ENCODE measurements around the gene PPP1R37.

The PPP1R37 gene

GRCh38 chr19:45128806-45129205, 35.8 kb downstream of the PPP1R37 start:
- intact Hi-C loops (cut with DNase I), result no loop called here
- DNase-seq, result no peak

DNA sequence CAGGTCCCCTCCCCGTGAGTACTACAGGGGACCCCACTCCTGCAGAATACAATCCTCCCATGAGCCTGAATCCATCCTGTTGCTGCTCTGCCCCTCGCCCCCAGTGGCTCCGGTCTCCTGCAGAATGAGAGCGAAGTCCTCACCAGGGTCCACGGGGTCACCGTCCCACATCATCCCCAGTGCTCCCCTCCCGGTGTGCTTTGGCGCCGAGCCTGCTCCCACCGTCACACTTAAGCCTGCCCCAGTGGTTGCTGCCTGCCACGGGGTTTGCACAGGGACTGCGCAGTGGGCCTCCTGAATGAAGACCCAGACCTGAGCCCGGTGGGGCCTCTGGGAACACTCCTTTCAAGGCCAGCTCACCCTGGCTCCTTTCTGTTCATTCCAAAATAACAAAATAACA, 37.3 kb downstream of the PPP1R37 start:
- DNase-seq, result no peak
- intact Hi-C loops (cut with DNase I), result no loop called here

DNA sequence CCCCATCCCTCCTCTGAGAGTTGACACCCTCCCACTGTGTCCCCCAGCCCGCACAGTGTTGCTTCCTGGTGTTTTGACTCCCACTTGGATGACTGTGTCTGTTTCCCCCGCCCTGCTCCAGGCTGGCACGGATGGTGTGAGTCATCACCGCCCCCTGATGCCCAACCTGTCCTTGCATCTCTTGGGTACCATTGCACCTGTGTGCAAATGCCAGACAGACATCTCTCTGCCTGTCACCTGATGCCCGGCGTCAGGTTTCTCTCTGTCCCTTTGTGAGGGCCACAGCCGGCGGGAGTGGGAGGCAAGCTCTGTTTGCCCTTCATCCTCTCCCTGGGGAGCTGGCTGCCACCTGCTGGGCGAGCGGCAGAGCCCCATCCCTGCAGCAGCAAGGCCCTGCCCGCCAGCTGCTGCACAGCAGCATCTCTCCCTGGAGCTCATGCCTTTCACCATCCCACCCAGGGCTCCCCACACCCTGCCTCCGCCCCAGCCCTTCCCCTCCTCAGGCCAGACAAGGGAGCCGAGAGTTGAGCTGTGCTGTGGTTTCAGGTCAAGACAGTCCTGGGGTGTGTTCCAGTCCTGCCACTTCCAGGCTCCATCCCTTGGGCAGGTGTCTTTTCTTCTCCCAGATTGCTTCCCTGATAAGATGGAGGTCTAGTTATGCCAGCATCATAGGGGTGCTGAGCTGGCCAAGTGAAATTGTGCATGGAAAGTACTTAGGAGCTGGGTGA, 38.1 kb downstream of the PPP1R37 start:
- intact Hi-C loops (cut with DNase I), result no loop called here
- DNase-seq, result peak; percentile 30 to 96 (median 74)

- intact Hi-C loops (cut with DNase I), result no loop called here
- DNase-seq, result no peak
These were observed 40.7 kb downstream of the PPP1R37 start for GRCh38 chr19:45133661-45134060.

- peak in 1 of 10 donors; percentile 79 for DNase-seq
- intact Hi-C loops (cut with DNase I), result no loop called here
These were observed 42.4 kb downstream of the PPP1R37 start for GRCh38 chr19:45135176-45135885.

DNA sequence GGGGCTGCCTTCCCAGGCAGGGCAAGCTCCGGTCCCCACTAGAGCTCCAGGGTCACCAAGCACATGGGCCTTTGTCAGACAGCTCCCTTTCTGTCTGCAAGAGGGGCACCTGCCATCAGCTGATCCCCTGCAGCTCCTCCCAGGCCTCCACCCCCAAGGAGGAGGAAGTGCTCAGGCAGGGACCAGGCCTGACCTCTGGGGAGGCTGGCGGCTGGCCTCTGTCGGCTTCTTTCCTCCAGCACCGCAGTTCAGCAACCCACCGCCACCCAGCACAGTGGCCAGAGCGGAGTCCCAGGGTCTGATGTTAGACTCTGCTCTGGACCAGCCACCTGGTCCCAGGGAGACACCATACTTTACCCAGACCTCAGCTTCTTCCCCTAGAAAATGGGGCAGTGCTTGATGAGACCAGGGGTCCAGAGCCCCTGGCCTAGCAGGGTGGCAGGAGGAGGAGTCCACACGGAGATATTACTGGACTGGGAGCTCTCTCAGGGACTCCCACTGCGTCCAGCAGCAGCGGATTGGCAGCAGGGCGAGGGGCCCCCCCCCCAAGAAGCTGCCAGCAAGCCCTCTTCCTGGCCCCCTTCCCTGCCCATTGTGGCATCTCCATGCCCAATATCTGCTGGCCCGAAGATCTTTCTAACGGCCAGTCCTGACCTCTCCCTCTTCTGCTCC, 43.7 kb downstream of the PPP1R37 start:
- intact Hi-C loops (cut with DNase I), result no loop called here
- DNase-seq, result peak in 1 of 10 donors; percentile 77

GRCh38 chr19:45137179-45137761, 44.3 kb downstream of the PPP1R37 start:
- intact Hi-C loops (cut with DNase I), result no loop called here
- peak in 3 of 10 donors; percentile 31 to 91 (median 34) for DNase-seq

GRCh38 chr19:45138303-45138751, 45.3 kb downstream of the PPP1R37 start:
- intact Hi-C loops (cut with DNase I), result no loop called here
- peak in 1 of 10 donors; percentile 71 for DNase-seq

DNA sequence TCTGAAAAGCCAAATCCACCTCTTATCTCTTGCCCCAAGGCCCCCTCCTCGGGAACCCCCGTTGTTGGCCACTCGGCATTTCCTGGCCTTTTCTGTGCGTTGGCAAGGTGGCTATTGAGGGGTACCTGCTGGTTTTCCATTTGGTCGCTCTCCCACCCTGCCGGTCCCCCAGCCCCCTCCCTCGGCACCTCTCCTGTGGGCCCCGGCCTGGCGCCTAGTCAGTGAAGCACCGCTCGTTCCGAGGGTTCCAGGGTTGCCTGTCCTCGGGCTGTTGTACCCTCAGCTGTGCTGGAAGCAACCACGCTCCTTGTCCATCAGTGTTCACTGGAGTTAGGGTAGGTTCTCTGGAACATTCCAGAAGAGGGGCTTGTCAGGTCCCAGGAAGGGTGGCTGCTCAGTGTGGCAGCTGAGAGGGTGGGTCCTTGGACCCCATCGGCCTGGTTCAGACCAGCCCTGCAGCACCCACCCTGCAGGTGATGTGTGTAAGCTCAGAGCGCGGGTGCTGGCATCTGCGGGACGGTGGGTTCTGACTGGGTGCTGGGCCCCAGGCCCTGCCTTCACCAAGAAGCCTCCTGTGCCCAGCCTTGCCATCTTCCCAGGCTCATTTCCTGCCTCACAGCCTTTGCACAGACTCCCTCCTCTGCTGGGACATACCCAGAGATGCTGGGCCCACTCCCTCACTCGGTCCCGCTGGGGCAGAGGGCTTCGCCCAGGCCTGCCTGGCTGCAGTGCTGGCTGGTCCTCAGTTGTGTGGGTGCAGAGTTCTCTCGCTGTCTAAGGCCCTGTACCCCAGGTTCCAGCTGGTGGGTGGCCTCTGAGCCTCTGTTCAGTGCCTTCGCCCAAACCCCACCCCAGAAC, 46.5 kb downstream of the PPP1R37 start:
- intact Hi-C loops (cut with DNase I), result no loop called here

GRCh38 chr19:45140144-45140503, 47.1 kb downstream of the PPP1R37 start:
- peak in 1 of 10 donors; percentile 71 for DNase-seq
- intact Hi-C loops (cut with DNase I), result no loop called here

More for the DNA sequence above, 46.5 kb downstream of the PPP1R37 start:
- DNase-seq, result peak in 1 of 10 donors; percentile 57

DNA sequence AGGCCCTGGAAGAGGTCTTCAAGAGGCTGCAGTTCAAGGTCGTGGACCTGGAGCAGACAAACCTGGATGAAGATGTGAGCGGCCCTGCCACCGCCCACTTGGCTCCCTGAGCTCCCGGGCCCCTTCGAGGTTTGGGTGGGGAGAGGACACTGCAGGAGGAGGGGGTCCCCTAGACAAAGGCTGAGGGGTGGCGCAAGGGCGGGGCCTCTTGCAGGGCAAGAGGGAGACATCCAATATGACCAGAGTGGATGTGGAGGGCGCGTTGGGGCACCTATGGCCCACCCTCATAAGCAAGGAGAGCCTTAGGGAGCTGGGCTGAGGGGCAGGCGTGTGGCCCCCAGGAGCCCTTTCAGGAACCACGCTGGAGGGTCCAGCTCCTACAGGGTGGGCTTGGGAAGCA, 47.6 kb downstream of the PPP1R37 start:
- DNase-seq, result peak in 1 of 10 donors; percentile 67
- intact Hi-C loops (cut with DNase I), result no loop called here

GRCh38 chr19:45141203-45141900, 48.4 kb downstream of the PPP1R37 start:
- intact Hi-C loops (cut with DNase I), result no loop called here

GRCh38 chr19:45142016-45142725, 49.2 kb downstream of the PPP1R37 start:
- intact Hi-C loops (cut with DNase I), result no loop called here
- peak in 1 of 10 donors; percentile 86 for DNase-seq

More at GRCh38 chr19:45141203-45141900, 48.4 kb downstream of the PPP1R37 start:
- peak in 2 of 10 donors; percentile 87 to 88 for DNase-seq

- intact Hi-C loops (cut with DNase I), result no loop called here
These were observed 49.7 kb downstream of the PPP1R37 start for GRCh38 chr19:45142726-45143110.

GRCh38 chr19:45144431-45145269, 51.7 kb downstream of the PPP1R37 start:
- intact Hi-C loops (cut with DNase I), result no loop called here
- peak in 1 of 10 donors; percentile 71 for DNase-seq

More at GRCh38 chr19:45142726-45143110, 49.7 kb downstream of the PPP1R37 start:
- DNase-seq, result peak in 1 of 10 donors; percentile 88

DNA sequence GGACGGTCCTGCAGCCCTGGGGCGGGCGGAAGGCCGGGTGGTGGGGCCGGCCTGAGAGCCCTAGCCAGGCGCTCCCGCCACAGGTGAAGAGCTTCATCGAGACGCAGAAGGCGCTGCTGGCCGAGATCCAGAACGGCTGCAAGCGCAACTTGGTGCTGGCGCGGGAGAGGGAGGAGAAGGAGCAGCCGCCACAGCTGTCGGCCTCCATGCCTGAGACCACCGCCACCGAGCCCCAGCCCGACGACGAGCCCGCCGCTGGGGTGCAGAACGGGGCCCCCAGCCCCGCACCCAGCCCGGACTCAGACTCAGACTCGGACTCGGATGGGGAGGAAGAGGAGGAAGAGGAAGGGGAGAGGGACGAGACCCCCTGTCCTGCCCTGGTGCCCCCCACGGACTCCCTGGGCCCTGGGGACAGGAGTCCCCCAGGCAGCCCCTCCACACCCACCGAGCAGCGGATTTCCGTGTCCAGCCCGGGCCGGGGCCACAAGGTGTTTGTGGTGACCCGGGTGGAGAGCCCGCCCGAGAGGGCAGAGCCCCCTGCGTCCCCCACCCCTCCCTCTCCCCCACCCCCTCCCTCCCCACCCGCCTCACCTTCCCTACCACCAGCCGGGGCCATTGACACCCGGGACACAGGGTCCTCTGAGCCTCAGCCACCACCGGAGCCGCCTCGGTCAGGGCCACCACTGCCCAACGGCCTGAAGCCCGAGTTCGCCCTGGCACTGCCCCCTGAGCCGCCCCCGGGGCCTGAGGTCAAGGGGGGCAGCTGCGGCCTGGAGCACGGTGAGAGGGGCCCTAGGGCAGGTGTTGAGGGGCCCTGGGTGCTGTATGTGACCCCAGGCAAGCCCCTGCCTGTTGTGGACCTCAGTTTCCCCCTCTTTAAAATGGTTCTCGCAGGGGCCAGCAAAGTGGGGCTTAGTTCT, 52.6 kb downstream of the PPP1R37 start:
- intact Hi-C loops (cut with DNase I), result no loop called here
- peak in 1 of 10 donors; percentile 84 for DNase-seq

GRCh38 chr19:45146251-45146650, 53.3 kb downstream of the PPP1R37 start:
- DNase-seq, result no peak
- intact Hi-C loops (cut with DNase I), result no loop called here
